Germinal center (tissue), 1 donor: ENCODE results near the gene DDX46.
"Not testable (repeated sequence)": the region's sequence is repeated elsewhere in the genome, so short reads cannot be mapped to it uniquely, and the experiment has no call there.

Experiments used
- DNase-seq: peaks from one replicate; pipeline ENCODE4 v3.0.0; 2012; ENCODE audit warnings: mixed read lengths, low spot score

Gene DDX46, protein sequence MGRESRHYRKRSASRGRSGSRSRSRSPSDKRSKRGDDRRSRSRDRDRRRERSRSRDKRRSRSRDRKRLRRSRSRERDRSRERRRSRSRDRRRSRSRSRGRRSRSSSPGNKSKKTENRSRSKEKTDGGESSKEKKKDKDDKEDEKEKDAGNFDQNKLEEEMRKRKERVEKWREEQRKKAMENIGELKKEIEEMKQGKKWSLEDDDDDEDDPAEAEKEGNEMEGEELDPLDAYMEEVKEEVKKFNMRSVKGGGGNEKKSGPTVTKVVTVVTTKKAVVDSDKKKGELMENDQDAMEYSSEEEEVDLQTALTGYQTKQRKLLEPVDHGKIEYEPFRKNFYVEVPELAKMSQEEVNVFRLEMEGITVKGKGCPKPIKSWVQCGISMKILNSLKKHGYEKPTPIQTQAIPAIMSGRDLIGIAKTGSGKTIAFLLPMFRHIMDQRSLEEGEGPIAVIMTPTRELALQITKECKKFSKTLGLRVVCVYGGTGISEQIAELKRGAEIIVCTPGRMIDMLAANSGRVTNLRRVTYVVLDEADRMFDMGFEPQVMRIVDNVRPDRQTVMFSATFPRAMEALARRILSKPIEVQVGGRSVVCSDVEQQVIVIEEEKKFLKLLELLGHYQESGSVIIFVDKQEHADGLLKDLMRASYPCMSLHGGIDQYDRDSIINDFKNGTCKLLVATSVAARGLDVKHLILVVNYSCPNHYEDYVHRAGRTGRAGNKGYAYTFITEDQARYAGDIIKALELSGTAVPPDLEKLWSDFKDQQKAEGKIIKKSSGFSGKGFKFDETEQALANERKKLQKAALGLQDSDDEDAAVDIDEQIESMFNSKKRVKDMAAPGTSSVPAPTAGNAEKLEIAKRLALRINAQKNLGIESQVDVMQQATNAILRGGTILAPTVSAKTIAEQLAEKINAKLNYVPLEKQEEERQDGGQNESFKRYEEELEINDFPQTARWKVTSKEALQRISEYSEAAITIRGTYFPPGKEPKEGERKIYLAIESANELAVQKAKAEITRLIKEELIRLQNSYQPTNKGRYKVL

DNA sequence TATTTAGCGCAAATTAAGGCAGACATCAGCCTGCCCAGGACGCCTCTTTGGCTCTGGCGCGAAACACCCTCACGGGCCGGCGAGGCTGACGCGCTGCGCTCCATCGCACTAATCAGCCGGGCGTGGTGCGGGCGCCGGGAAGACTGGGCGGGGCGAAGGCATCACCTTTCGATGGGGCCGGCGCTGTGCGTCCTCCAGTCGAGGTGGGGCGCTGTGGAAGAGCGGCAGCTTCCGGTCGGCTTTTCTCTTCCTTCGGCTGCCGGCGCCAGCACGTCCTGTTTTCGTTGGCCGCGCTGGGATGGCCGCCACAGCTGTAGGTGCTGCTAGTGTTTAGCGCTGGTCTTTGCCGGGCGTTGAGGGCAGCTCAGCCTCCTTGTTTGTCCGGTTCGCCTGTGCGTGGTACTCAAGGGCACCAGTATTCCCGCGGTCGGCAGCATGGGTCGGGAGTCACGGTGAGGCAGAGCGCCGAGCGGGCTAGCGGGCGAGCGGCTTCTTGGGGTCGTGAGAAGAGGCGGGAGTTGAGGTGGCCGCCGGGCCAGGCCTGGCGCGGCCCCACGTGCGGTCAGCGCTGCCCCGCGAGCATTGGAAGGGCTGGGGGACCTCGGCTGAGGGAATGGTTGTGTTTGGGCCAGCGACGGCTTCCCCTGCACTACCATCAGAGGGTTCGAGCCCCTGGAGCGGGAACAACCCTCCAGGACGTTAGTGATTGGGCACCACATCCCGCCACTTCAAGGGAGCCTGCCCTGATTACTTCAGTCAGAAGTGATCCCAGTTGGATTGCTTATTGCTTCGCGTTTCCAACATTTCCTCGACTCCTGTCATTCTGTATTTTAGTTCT, at the start of gene DDX46:
Gene DDX46, plus strand, starts transcription at position 276 of the 838 bp plus-strand sequence. Its CDS starts 160 bp downstream, at position 436.
- DNase-seq: peak; percentile 95

DNA sequence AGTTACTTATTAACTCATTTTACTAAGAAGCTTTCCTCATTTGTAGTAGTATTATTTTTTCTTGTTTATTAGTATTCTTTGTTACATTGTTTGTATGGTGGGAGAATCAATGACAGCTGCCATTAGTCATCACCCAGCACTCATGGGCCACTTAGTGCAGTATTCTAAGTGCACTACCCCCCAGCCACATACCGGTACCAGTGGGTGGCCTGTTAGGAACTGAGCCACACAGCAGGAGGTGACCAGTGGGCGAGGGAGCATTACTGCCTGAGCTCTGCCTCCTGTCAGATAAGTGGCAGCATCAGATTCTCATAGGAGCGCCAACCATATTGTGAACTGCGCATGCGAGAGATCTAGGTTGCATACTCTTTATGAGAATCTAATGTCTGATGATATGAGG, 44.5 kb upstream of the DDX46 start:
- no peak for DNase-seq

DNA sequence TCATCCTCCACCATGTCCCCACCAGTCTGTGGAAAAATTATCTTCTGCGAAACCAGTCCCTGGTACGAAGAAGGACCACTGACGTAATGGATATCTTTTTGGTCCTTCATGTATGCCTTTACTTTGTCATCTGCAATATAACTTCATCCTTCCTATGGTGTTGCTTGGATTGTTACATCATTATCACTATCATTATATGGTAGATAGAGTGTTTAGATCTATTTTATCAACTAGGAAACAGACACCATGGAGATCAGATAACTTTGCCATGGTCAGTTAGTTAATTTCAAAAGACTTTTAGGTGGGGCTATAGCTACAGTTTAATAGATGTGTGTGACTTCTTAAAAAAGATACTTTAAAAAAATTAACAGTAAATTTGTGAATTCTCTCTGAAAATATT, 44.0 kb upstream of the DDX46 start:
- DNase-seq: no peak

DNA sequence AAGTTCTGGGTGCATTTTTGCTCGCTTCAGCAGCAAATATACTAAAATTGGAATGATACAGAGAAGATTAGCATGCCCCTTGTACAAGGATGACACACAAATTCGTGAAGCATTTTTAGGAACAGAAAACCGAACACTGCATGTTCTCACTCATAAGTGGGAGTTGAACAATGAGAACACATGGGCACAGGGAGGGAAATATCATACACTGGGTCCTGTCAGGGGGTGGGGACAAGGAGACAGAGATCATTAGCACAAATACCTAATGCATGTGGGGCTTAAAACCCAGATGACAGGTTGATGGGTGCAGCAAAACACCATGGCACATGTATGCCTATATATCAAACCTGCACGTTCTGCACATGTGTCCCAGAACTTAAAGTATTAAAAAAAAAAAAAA, 43.1 kb upstream of the DDX46 start:
- not testable (repeated sequence) for DNase-seq

DNA sequence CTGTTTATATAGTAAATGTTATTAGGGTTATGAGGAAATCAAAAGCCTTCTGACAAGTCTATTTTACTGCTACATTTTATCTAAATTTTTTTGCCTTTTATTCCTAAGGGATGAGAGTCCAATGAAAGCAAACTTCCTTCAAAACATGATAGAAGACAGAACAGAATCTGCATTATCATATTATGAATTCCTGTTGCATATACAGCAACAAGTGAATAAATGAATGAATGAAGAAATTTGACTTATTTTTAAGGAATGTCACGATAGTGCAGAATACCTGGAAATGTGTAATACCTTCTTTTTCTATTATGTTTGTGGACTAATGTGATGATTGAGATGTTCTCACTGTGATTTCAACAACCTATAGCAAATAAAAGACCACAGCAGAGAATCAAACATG, 33.7 kb upstream of the DDX46 start:
- DNase-seq: no peak

DNA sequence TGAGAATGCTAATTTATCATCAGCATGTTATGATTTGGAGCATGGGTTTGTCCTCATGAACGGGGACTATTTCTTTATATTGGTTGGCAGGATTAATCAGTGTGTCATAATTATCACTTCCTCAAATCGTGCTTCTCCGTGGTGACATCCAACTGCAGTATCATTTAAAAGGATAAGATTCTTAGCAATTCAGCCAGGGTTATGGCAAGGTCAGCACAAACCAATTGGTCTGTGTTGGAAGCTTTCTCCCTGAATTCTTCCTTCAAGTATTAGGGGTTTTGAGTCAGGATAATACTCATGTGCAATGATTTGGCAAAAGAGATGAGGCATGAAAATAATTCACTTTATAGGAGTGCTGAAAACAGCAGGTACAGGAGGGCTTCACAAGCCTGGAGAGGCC, 25.8 kb upstream of the DDX46 start:
- no peak for DNase-seq

DNA sequence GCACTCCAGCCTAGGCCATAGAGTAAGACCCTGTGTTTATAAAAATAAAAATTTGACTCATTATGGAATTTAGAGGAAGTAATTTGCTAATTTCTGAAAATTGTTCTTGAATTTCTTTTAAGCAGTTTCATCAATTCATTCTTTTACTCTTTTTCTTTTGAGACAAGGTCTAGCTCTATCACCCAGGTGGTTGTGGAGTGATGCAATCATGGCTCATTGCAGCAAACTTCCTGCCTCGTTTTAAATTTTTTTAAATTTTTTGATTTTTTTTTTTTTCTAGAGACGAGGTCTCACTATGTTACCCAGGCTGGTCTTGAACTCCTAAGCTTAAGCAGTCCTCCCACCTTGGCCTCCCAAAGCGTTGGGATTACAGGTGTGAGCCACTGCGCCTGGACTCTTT, 23.3 kb upstream of the DDX46 start:
- no peak for DNase-seq

DNA sequence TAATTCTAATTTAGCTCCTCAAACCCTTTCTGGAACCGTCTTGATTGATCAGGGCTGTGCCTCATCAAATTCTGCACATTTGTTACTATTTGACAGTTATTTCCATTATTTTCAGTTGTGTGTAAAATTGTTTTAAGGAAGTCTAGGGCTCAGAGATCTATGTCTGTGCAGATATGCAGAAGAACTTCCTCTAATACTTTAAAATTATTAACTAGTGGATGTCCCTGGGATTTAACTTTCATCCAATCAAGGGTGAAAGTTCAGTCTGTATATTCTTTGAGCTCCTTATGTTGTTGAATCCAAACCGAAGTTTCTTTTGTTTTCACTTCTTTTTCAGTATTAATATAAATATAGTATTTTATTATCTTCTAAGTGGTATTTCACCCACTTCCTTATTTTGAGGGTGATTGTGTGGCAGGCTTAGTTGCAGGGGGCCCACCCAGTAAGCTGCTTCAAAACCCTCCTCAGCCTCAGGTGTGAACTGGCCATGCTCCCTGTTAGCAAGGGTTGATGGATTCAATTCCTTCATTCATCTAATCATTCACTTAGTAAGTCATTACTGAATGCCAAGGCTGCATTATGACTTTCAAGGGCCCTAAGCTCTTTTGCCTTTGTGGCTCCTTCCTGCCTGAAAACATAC, 22.3 kb upstream of the DDX46 start:
- no peak for DNase-seq

DNA sequence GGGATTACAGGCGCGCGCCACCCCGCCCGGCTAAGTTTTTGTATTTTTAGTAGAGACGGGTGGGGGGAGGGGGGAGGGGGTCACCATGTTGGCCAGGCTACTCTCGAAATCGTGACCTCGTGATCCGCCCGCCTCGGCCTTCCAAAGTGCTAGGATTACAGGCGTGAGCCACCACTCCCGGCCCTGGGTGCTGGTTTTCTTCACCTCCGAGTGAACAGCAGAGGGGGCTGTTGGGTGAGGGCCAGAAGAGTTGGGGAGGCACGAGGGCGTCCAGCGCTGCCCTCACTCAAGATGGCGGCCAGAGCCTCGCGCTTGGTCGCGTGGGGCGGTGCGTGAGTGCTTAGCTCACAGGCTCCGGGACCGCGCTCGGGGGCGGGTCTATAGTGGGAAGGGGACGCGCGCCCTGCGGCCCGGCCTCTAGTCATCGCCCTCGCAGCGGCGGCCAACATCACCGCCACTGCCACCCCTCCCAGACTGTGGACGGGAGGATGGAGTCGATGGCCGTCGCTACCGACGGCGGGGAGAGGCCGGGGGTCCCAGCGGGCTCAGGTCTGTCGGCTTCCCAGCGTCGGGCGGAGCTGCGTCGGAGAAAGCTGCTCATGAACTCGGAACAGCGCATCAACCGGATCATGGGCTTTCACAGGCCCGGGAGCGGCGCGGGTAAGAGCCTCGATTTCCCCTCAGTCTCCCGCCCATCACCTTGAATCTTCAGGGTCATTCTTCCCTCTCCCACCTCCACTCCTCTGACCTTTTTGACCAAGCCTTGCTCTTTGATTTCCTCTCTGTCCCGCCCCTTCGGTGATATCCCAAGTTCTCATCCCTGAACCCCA, 20.2 kb upstream of the DDX46 start, which contains the start of gene CAMLG:
Gene CAMLG, plus strand, starts transcription at position 416 of the 830 bp plus-strand sequence. Its CDS starts 73 bp downstream, at position 489.
- peak; percentile 93 for DNase-seq

DNA sequence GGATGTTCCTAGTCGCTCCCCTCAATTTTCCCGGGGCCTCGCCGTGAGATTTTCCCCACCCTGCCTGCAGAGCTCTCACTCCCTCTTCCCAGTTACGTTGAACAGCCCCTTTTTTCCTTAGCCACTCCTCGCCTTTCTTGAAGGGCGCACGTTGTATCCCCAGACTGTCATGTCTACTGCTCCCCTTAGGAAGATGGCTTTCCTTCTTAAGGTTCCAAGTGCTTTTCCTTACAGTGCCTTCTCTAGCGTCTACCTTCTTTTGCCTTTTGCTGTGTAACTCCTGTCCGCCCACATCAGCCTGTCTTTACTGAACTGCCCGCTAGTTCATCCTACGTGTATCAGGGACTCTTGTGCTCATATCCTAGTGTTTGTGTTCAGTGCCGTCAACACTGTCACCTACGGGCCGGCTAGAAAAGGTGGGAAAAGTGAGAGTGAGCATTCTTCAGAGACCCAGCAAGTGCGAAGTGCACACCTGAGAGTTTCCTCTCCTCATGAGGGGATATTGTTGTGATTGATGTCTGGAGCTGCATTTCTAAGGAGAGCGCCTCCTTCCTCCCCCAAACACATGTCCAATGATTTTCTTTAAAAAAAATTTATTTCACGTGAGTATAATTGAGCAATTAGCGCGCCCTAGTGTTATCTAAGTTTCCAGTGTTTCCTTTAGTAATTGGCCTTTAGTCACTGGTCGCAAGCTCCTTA, 19.5 kb upstream of the DDX46 start:
- peak; percentile 62 for DNase-seq

DNA sequence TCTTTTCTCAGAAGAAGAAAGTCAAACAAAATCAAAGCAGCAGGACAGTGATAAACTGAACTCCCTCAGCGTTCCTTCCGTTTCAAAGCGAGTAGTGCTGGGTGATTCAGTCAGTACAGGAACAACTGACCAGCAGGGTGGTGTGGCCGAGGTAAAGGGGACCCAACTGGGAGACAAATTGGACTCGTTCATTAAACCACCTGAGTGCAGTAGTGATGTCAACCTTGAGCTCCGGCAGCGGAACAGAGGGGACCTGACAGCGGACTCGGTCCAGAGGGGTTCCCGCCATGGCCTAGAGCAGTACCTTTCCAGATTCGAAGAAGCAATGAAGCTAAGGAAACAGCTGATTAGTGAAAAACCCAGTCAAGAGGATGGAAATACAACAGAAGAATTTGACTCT, 17.5 kb upstream of the DDX46 start:
- no peak for DNase-seq

DNA sequence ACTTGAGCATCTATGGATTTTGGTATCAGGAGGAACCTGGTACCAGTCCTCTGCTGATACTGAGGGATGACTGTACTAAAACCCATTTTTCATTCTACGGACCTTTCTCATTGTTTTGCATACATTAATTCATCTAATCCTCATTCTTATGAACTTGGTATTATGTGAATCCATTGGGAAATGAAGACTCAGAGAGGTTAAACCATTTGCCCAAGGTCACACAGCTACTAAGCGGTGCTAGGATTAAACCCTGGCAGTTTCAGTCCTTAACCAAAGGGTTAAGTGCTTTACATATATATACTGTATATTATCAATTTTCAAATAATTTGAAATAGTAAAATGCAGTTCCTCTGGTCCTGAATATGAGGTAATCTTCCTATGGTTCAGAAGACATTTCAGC, 16.4 kb upstream of the DDX46 start:
- DNase-seq: no peak

DNA sequence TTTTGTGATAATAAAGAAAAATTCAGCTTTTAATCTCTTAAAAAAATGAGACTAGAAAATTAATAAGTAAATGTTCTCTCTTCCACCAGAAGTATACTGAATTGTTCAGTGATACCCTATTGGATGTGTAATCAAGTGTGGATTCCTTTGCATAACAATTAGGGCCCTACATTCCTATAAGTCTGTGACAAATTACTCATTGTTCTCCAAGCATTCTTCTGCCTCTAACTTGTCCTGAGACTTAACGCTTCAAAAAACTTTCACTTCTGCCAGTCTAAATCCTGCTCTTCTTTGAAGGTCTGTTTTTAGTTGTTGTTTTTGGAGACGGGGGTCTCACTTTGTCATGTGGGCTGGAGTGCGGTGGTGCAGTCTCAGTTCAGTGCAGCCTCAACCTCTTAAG, 9.2 kb upstream of the DDX46 start:
- no peak for DNase-seq

DNA sequence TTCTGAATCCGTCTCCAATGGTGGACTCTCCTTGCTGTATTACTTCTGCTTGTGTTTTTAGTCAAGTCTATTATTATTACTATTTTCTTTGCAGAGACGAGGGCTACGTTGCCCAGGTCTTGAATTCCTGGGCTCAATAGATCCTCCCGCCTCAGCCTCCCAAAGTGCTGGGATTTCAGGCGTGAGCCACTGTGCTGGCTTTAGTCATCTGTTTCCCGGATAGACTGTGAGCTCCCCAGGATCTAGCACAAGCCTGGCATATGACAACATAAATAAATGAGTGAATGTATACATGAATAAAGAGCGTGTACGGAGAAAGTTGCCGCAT, 439 bp upstream of the DDX46 start:
- DNase-seq: no peak

DNA sequence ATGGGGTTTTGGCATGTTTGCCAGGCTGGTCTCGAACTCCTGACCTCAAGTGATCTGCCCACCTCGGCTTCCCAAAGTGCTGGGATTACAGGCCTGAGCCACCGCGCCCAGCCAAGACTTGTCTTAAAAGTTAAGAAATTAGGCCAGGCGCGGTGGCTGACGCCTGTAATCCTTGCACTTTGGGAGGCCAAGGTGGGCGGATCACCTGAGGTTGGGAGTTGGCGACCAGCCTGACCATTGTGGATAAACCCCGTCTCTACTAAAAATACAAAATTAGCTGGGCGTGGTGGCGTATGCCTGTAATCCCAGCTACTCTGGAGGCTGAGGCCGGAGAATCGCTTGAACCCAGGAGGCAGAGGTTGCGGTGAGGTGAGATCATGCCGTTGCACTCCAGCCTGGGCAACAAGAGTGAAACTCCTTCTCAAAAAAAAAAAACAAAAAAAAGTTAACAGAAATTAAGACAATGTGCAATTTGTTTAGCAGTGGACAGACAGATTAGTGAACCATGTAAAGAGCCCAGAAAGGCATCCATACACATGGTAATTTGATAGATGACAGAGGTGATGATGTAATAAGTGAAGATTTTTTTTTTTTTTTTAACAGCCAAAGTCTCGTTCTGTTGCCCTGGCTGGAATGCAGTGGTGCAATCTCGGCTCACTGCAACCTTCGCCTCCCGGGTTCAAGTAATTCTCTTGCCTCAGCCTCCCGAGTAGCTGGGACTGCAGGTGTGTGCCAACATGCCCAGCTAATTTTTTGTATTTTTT, 9.1 kb downstream of the DDX46 start:
- DNase-seq: not testable (repeated sequence)

DNA sequence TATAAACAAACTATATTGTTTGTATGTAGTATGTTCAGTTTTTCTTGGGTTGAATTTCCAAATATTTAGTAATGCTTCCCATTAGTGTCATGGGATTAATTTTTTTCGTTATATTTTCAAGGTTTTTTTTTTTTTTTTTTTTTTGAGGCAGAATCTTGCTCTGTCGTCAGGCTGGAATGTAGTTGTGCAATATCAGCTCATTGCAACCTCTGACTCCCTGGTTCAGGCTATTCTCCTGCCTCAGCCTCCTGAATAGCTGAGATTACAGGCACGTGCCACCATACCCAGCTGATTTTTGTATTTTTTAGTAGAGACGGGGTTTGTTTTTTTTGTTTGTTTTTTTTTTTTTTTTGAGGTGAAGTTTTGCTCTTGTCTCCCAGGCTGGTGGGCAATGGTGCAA, 10.6 kb downstream of the DDX46 start:
- no peak for DNase-seq

DNA sequence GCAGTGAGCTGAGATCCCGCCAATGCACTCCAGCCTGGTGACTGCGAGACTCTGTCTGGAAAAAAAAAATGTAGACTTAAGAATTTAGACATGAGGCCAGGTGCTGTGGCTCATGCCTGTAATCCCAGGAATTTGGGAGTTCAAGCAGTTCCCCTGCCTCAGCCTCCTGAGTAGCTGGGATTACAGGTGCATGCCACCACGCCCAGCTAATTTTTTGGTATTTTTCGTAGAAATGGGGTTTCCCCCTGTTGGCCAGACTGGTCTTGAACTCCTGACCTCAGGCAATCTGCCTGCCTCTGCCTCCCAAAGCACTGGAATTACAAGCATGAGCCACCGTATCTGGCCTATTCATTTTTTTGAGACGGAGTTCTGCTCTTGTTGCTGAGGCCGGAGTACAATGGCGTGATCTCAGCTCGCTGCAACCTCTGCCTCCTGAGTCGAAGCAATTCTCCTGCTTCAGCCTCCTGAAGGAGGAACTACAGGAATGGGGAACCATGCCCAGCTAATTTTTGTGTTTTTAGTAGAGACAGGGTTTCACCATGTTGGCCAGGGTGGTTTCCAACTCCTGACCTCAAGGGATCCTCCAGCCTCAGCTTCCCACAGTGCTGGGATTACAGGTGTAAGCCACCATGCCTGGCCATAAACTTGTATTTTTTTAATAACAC, 14.0 kb downstream of the DDX46 start:
- no peak for DNase-seq

DNA sequence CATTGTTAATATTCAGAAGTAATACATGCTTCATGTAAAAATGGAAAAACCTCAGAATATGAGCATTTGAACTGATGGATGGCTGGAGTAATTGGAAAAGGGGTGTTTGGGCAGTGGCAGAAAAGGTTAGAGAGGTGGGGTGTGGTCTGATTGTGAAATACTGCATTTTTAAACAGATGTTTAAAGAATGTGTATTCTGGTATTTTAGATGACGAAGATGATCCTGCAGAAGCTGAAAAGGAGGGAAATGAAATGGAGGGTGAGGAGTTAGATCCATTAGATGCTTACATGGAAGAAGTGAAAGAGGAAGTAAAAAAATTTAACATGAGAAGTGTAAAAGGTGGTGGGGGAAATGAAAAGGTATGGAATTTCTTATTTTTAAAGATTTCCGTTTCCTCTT, 18.8 kb downstream of the DDX46 start:
- no peak for DNase-seq
